Lung (tissue), 12 donors: ENCODE measurements around the gene USP12. TPM values are rescaled to one million over a fixed set of nuclear protein-coding genes. Genes with fewer than 3 reads are reported as not detected.

Experiments
- ATAC-seq: fragments of 200-7000 bp; cut with Tn5 transposase; one replicate; pipeline ENCODE4 v1.9.1; 2020; ENCODE audit warnings: moderate number of reproducible peaks; ENCODE audit not compliant: insufficient read depth, low FRiP score
- DNase-seq, 3 donors: peaks; one replicate each; pipeline ENCODE4 v3.0.0-alpha.2; 2013 to 2017
- H3K27ac ChIP-seq, 2 donors: one replicate each; pipeline ENCODE4 v1.5.1; 2013; ENCODE audit warnings: mild to moderate bottlenecking in 2 of 2, moderate library complexity in 2 of 2, control low read depth in 1 of 2, inconsistent platforms in 1 of 2, low read depth in 1 of 2, low read length in 1 of 2
- H3K27me3 ChIP-seq, 3 donors: one replicate each; pipeline ENCODE4 v1.5.1; 2013; ENCODE audit warnings: low read length in 2 of 3; ENCODE audit not compliant: control insufficient read depth in 3 of 3, insufficient read depth in 3 of 3
- H3K36me3 ChIP-seq, 4 donors: one replicate each; pipeline ENCODE4 v1.5.1; 2013; ENCODE audit warnings: low read length in 4 of 4, mild to moderate bottlenecking in 1 of 4, moderate library complexity in 1 of 4; ENCODE audit not compliant: control insufficient read depth in 4 of 4, insufficient read depth in 4 of 4
- H3K4me1 ChIP-seq, 5 donors: one replicate each; pipeline ENCODE4 v1.5.1; 2013; ENCODE audit warnings: low read length in 5 of 5, mild to moderate bottlenecking in 2 of 5, moderate library complexity in 1 of 5; ENCODE audit not compliant: control insufficient read depth in 5 of 5, insufficient read depth in 5 of 5
- H3K4me3 ChIP-seq: one replicate; pipeline ENCODE4 v1.5.1; 2013; ENCODE audit warnings: mild to moderate bottlenecking, control low read depth, moderate library complexity
- H3K9ac ChIP-seq, 2 donors: one replicate each; pipeline ENCODE4 v1.5.1; 2013; ENCODE audit warnings: low read length in 2 of 2, control low read depth in 1 of 2; ENCODE audit not compliant: insufficient read depth in 1 of 2
- H3K9me3 ChIP-seq, 4 donors: one replicate each; pipeline ENCODE4 v1.5.1; 2013; ENCODE audit warnings: low read length in 3 of 4, mild to moderate bottlenecking in 1 of 4, moderate library complexity in 1 of 4; ENCODE audit not compliant: control insufficient read depth in 4 of 4, insufficient read depth in 3 of 4
- CTCF ChIP-seq: IDR thresholded peaks from 2 replicates; pipeline ENCODE4 v1.5.1; 2012; ENCODE audit warnings: mild to moderate bottlenecking; ENCODE audit errors: control extremely low read depth, extremely low read depth
- WGBS, 2 donors: extraction: QIAGEN DNeasy Blood & Tissue Kit; methylation state at CpG; one replicate each; pipeline ENCODE4 v1.1.7; 2013; 5-methylcytosine and 5-hydroxymethylcytosine counted together
- polyA plus RNA-seq, 2 donors: library from polyadenylated mRNA; stranded (reverse); fragments of 200-250 nt; gene quantifications; one replicate each; pipeline ENCODE4 v1.2.1, GENCODE V29; 2013
- total RNA-seq, 2 donors: library from RNA; depleted of rRNA in 1 of 2; stranded (reverse); fragments of >200 nt in 1 of 2; gene quantifications; one replicate each; pipeline ENCODE4 v1.2.1, GENCODE V29; 2014 to 2021
- donor health status: control.
- donor health status: control.
- donor health status: Bipolar disorder and iron deficiency.
- donor health status: healthy.
- donor health status: DM: yes; HTN: yes; CAD: no.

The USP12 gene
- total and polyA plus RNA-seq, 4 donors = 12.6 to 60.0 (median 19.2) TPM

- no peak for TF ChIP-seq CTCF
- no peaks in the 10 kb centered on the region for H3K27me3 ChIP-seq
- DNase-seq (no peak), ATAC-seq (no peak)
- no peak overlapping the region for H3K27ac ChIP-seq
- H3K4me3 ChIP-seq = no peak overlapping the region
- no peaks in the 10 kb centered on the region for H3K9me3 ChIP-seq
- no peaks in the 10 kb centered on the region for H3K36me3 ChIP-seq
- no peak overlapping the region for H3K9ac ChIP-seq
- peaks cover 0 to 3% (median 0%) of the 10 kb centered on the region in 5 donors for H3K4me1 ChIP-seq
- 52 to 80% methylated on average over 4 of the region's 4 CpGs for WGBS, 2 donors
These were observed 16.6 kb upstream of the USP12 start for GRCh38 chr13:27188239-27188638.

- Histone ChIP-seq H3K9ac (no peak overlapping the region), H3K36me3 (no peaks in the 10 kb centered on the region)
- WGBS, 2 donors = 79 to 82% methylated on average over 5 of the region's 5 CpGs
These were observed 14.7 kb upstream of the USP12 start for GRCh38 chr13:27186295-27186694.

GRCh38 chr13:27183561-27184147 is 12.0 kb upstream of the USP12 start:
- H3K36me3 ChIP-seq = no peaks in the 10 kb centered on the region
- no peak for TF ChIP-seq CTCF
- H3K4me3 ChIP-seq = no peak overlapping the region
- H3K4me1 ChIP-seq = peaks cover 0 to 3% (median 0%) of the 10 kb centered on the region in 5 donors
- no peak for DNase-seq
- no peak overlapping the region for H3K9ac ChIP-seq
- H3K9me3 ChIP-seq = no peaks in the 10 kb centered on the region
- ATAC-seq = no peak
- WGBS, 2 donors = 74 to 86% methylated on average over 9 of the region's 9 CpGs
- no peak overlapping the region for H3K27ac ChIP-seq
- H3K27me3 ChIP-seq = no peaks in the 10 kb centered on the region

More at GRCh38 chr13:27186295-27186694, 14.7 kb upstream of the USP12 start:
- DNase-seq (no peak), ATAC-seq (no peak)
- Histone ChIP-seq H3K9me3 (no peaks in the 10 kb centered on the region), H3K27ac (no peak overlapping the region), H3K4me3 (no peak overlapping the region), H3K27me3 (no peaks in the 10 kb centered on the region), H3K4me1 (peaks cover 0 to 3% (median 0%) of the 10 kb centered on the region in 5 donors)
- no peak for TF ChIP-seq CTCF
